Sigmoid colon (tissue), 4 donors: ENCODE results near the gene IQSEC3.

Source experiments
- EP300 ChIP-seq, 4 donors: sonication (generic); formaldehyde crosslinking; IDR thresholded peaks; one replicate each; pipeline ENCODE4 v1.6.1; 2017; ENCODE audit warnings: antibody characterized with exemption in 4 of 4
- POLR2A ChIP-seq, 2 donors: fragments of 450-650 bp; IDR thresholded peaks; one replicate each; pipeline ENCODE4 v1.6.1; 2016; ENCODE audit warnings: antibody characterized with exemption in 2 of 2, mild to moderate bottlenecking in 2 of 2, moderate library complexity in 2 of 2
- TF ChIP-seq, protein P1 (sequence below), 4 experiments: fragments of 450-650 bp in 3 of 4; fragments of 200-600 bp in 1 of 4; IDR thresholded peaks; one replicate each; pipeline ENCODE4 v1.5.1; 2016 to 2019; ENCODE audit warnings: antibody characterized with exemption in 4 of 4, mild to moderate bottlenecking in 3 of 4, moderate library complexity in 2 of 4

DNA sequence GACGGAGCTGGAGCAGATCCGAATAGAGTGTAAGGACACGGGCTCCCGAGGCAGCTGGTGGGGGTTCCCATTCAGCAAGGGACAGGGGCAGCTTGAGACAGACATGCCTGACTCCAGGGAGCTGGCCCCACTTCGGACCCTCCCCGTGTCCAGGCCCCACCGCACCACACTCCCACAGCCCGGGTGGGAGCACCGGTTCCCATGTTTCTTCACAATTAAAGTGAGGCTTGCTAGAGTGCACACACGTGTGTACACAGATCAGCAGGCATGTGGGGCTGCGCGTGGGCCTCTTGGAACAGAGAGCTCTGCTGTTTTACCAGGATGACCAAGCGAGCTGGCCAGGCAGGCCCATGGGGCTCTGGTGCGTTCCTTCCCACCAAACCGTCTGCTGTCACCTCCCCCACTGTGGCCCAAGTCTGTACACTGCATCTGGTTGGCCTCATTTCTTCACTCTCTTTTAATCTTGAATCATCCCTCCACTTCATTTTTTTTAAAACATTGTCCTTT lies 99.3 kb downstream of the IQSEC3 start:
- TF ChIP-seq, protein P1, sequence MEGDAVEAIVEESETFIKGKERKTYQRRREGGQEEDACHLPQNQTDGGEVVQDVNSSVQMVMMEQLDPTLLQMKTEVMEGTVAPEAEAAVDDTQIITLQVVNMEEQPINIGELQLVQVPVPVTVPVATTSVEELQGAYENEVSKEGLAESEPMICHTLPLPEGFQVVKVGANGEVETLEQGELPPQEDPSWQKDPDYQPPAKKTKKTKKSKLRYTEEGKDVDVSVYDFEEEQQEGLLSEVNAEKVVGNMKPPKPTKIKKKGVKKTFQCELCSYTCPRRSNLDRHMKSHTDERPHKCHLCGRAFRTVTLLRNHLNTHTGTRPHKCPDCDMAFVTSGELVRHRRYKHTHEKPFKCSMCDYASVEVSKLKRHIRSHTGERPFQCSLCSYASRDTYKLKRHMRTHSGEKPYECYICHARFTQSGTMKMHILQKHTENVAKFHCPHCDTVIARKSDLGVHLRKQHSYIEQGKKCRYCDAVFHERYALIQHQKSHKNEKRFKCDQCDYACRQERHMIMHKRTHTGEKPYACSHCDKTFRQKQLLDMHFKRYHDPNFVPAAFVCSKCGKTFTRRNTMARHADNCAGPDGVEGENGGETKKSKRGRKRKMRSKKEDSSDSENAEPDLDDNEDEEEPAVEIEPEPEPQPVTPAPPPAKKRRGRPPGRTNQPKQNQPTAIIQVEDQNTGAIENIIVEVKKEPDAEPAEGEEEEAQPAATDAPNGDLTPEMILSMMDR (IDR thresholded peaks at IDR 0.05) = no peak
- TF ChIP-seq POLR2A (IDR thresholded peaks at IDR 0.05) (no peak), EP300 (IDR thresholded peaks at IDR 0.05) (no peak)
